ENCODE data around the gene B4GALT2.

The B4GALT2 gene

GRCh38 chr1:43969746-43970466 is 9.1 kb upstream of the B4GALT2 start, which contains the start of gene DPH2:
Gene DPH2, plus strand, starts transcription at chr1:43970010. Its CDS starts 166 bp downstream, at chr1:43970176.
- peak; percentile 89 for DNase-seq

GRCh38 chr1:43970502-43970901 is 8.5 kb upstream of the B4GALT2 start:
- no peak for DNase-seq

GRCh38 chr1:43970911-43971310 is 8.1 kb upstream of the B4GALT2 start:
- DNase-seq: no peak

GRCh38 chr1:43971336-43971980 is 7.6 kb upstream of the B4GALT2 start:
- DNase-seq: no peak

GRCh38 chr1:43973981-43974442 is 5.0 kb upstream of the B4GALT2 start:
- DNase-seq: peak; percentile 52

GRCh38 chr1:43974443-43975248 is 4.4 kb upstream of the B4GALT2 start, which contains the start of gene ATP6V0B:
Gene ATP6V0B, plus strand, starts transcription at chr1:43974960. Its CDS starts 81 bp downstream, at chr1:43975041.
- DNase-seq: peak; percentile 87

- no peak for DNase-seq
Measured at GRCh38 chr1:43975249-43975961, 3.6 kb upstream of the B4GALT2 start.

GRCh38 chr1:43976045-43976444 is 3.0 kb upstream of the B4GALT2 start:
- DNase-seq: no peak

- no peak for DNase-seq
Measured at GRCh38 chr1:43976890-43977289, 2.1 kb upstream of the B4GALT2 start.

GRCh38 chr1:43977376-43978263 is 1.4 kb upstream of the B4GALT2 start:
- no peak for DNase-seq

- DNase-seq: no peak
Measured at GRCh38 chr1:43978264-43978550, 803 bp upstream of the B4GALT2 start.

GRCh38 chr1:43979261-43979527 is 184 bp downstream of the B4GALT2 start:
- DNase-seq: no peak

GRCh38 chr1:43979528-43980254 is 681 bp downstream of the B4GALT2 start:
- no peak for DNase-seq

GRCh38 chr1:43980255-43981134 is 1.5 kb downstream of the B4GALT2 start:
- no peak for DNase-seq

GRCh38 chr1:43981135-43981491 is 2.1 kb downstream of the B4GALT2 start:
- no peak for DNase-seq

GRCh38 chr1:43981636-43982035 is 2.6 kb downstream of the B4GALT2 start:
- DNase-seq: no peak

GRCh38 chr1:43982241-43982640 is 3.2 kb downstream of the B4GALT2 start:
- no peak for DNase-seq

- no peak for DNase-seq
Measured at GRCh38 chr1:43982808-43983207, 3.8 kb downstream of the B4GALT2 start.

GRCh38 chr1:43983253-43983899 is 4.4 kb downstream of the B4GALT2 start:
- no peak for DNase-seq

- no peak for DNase-seq
Measured at GRCh38 chr1:43984855-43985254, 5.8 kb downstream of the B4GALT2 start.
